Stimulated activated CD4-positive, alpha-beta T cell treated with anti-CD3 and anti-CD28 coated beads, Interleukin-4, amount 100 ng/mL, for 48 hours (primary cell): ENCODE results near the gene ZNF74.
"Not testable (repeated sequence)": the region's sequence is repeated elsewhere in the genome, so short reads cannot be mapped to it uniquely, and the experiment has no call there.

Source experiments
- DNase-seq, 2 donors: peaks; one replicate each; pipeline ENCODE4 v3.0.0-alpha.2; 2020; ENCODE audit warnings: low read depth in 2 of 2

ZNF74 gene

DNA sequence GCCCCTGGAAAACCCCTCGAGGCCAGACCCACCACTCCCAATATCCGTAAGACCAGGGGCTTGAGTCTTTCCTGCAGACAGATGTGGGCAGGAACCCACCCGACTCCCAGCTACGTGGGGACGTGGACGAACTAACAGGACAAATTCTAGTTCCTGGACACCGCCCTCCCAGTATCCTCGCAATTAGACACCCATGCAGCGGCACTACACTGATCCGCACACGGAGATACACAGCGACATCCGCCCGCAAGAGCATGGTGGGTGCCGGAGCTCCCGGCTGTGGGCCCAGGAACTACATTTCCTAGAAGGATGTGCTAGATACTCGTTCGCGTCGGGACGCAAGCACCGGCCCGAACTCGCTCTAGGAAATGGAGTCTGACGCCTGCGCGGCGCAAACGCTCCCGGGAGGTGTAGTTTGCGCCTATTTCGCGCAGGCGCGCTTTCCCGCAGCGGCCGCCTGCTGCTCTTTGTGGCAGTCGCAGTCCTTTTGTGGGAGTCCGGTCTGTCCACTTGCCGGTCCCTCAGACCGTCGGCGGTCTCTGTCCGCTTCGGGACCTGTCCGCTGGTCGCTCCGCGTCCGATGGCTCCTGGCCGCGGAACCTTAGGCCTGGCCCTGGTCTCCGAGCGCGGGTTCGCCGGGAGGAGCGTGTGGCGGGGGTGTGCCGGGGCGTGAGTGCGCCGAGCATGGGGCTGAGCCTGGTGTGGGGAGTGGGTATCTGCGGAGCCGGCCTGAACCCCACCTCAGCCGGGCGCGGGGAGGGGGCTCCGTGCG lies at the start of gene ZNF74:
ZNF74 (plus strand) TSS at position 447 of the 772 bp plus-strand sequence. CDS start 478 bp downstream, outside the sequence.
- DNase-seq = peak; percentile 64 to 78

- not testable (repeated sequence) for DNase-seq
Observed at GRCh38 chr22:20346553-20346952, 47.4 kb upstream of the ZNF74 start.

DNA sequence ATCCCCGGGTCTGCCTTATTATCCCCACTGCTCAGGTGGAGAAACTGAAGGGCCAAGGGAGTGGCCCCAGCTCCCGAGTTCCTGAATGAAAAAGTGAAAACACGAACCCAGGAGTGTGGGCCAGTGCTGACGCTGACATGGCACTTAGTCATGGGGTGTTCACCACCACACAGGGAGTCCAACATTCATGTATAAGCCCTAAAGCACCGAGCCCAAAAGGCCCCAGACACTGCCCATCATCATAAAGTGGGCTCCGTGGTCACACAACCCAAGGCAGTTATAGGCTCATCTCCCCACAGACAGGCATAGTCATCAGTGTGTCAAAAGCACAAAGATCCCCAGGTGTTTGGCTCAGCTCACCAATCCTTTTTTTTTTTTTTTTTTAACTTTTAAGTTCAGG lies 41.4 kb upstream of the ZNF74 start:
- not testable (repeated sequence) for DNase-seq

- no peak for DNase-seq
Observed at GRCh38 chr22:20354238-20354975, 39.5 kb upstream of the ZNF74 start.

GRCh38 chr22:20355939-20356636 lies 37.9 kb upstream of the ZNF74 start:
- not testable (repeated sequence) for DNase-seq

- DNase-seq = not testable (repeated sequence)
Observed at GRCh38 chr22:20356906-20357305, 37.0 kb upstream of the ZNF74 start.

- not testable (repeated sequence) for DNase-seq
Observed at GRCh38 chr22:20357967-20358366, 36.0 kb upstream of the ZNF74 start.

DNA sequence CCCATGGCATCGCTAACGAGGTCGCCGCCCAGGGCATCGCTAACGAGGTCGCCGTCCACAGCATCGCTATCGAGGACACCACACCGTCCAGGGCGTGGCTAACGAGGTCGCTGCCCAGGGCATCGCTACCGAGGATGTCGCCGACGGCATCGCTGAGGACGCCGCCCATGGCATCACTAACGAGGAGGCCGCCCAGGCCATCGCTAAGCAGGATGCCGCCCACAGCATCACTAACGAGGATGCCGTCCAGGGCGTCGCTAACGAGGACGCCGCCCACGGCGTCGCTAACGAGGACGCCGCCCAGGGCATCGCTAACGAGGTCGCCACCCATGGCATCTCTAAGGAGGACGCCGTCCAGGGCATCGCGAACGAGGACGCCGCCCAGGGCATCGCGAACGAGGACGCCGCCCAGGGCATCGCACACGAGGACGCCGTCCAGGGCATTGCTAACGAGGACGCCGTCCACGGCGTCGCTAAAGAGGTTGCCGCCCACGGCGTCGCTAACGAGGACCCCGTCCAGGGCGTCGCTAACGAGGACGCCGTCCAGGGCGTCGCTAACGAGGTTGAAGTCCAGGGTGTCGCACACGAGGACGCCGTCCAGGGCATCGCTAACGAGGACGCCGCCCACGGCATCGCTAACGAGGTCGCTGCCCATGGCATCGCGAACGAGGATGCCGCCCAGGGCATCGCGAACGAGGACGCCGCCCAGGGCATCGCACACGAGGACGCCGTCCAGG lies 35.3 kb upstream of the ZNF74 start:
- DNase-seq = not testable (repeated sequence)

- DNase-seq = not testable (repeated sequence)
Observed at GRCh38 chr22:20360261-20360660, 33.7 kb upstream of the ZNF74 start.

GRCh38 chr22:20360866-20361751 lies 32.8 kb upstream of the ZNF74 start:
- DNase-seq = not testable (repeated sequence)

GRCh38 chr22:20361752-20362229 lies 32.2 kb upstream of the ZNF74 start:
- not testable (repeated sequence) for DNase-seq

DNA sequence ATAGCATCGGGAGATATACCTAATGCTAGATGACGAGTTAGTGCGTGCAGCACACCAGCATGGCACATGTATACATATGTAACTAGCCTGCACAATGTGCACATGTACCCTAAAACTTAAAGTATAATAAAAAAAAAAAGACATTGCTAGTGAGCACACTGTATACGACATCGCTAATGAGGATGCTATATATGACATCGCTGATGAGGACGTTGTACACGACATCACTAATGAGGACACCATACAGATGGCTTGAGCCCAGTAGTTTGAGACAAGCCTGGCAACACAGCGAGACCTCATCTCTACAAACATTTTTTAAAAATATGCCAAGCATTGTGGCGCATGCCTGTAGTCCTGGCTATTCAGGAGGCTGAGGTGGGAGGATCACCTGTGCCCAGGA lies 31.5 kb upstream of the ZNF74 start:
- not testable (repeated sequence) for DNase-seq

GRCh38 chr22:20364335-20365260 lies 29.4 kb upstream of the ZNF74 start:
- DNase-seq = not testable (repeated sequence)

DNA sequence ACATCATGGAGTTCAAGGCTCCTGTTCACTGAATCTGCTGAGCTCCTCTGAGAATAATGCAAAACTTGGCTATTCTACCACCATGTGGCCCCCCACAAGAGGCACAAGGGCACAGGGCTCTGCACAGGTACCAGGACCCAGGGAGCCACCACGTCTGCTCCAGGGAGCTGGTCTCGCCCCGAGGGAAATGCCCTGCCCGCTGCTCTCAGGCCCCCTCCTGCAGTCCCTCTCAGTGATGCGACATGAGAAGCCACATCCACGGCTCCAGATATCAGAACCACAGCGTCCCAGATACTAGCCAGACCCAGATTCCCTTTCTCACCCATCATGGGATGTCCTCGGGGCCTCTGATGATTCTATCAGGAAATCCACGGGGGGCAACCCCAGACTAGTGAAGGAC lies 27.1 kb upstream of the ZNF74 start:
- not testable (repeated sequence) for DNase-seq

DNA sequence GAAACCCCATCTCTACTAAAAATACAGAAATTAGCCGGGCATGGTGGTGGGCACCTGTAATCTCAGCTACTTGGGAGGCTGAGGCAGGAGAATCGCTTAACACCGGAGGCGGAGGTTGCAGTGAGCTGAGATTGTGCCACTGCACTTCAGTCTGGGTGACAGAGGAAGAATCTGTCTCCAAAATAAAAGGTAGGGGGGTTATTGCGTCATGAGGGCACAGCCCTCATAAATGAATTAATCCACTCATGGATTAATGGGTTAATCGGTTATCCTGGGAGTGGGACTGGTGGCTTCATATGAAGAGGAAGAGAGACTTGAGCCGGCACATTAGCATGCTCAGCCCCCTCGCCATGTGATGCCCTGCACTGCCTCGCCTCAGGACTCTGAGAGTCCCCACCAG lies 25.1 kb upstream of the ZNF74 start:
- DNase-seq = not testable (repeated sequence)

GRCh38 chr22:20371687-20372086 lies 22.3 kb upstream of the ZNF74 start:
- DNase-seq = not testable (repeated sequence)

GRCh38 chr22:20372406-20372854 lies 21.5 kb upstream of the ZNF74 start:
- DNase-seq = not testable (repeated sequence)

- not testable (repeated sequence) for DNase-seq
Observed at GRCh38 chr22:20373195-20373706, 20.7 kb upstream of the ZNF74 start.

DNA sequence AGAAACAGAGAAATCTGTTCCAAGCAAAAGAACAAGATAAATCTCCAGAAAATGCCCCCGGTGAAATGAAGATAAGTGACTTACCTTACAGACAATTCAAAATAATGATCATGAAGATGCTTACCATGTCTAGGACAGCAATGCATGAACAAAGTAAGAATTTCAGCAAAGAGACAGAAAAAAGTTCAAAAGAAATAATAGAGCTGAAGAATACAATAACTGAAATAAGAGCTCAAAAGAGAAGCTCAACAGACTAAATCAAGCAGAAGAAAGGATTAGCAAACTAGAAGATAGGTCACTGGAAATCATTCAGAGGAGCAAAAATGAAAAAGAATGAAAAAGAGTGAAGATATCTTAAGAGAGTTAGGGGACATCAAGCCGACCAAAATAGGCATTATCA lies 19.8 kb upstream of the ZNF74 start:
- DNase-seq = not testable (repeated sequence)
